NCI-H1417 (cell line): ENCODE measurements around the gene NDUFS8.

Source experiments
- DNase-seq, 3 experiments: peaks; one replicate each; lab custom pipeline; 2025; lab: John Stamatoyannopoulos, UW

NDUFS8 gene

GRCh38 chr11:68049509-68050370 lies 19.3 kb downstream of the NDUFS8 start:
- DNase-seq = no peak

- no peak for DNase-seq
Measured at GRCh38 chr11:68050371-68050841, 19.9 kb downstream of the NDUFS8 start.

- no peak for DNase-seq
Measured at GRCh38 chr11:68051191-68052136, 21.0 kb downstream of the NDUFS8 start.

GRCh38 chr11:68052137-68052873 lies 21.8 kb downstream of the NDUFS8 start:
- DNase-seq = no peak

GRCh38 chr11:68053117-68053516 lies 22.6 kb downstream of the NDUFS8 start:
- no peak for DNase-seq

GRCh38 chr11:68053981-68054812 lies 23.7 kb downstream of the NDUFS8 start:
- DNase-seq = no peak

- DNase-seq = no peak
Measured at GRCh38 chr11:68056317-68057285, 26.1 kb downstream of the NDUFS8 start.

- no peak for DNase-seq
Measured at GRCh38 chr11:68057807-68058206, 27.3 kb downstream of the NDUFS8 start.

GRCh38 chr11:68061508-68061907 lies 31.0 kb downstream of the NDUFS8 start:
- no peak for DNase-seq

GRCh38 chr11:68064926-68065325 lies 34.4 kb downstream of the NDUFS8 start:
- DNase-seq = no peak

- no peak for DNase-seq
Measured at GRCh38 chr11:68065841-68066240, 35.4 kb downstream of the NDUFS8 start.

- no peak for DNase-seq
Measured at GRCh38 chr11:68066742-68067141, 36.3 kb downstream of the NDUFS8 start.

- DNase-seq = no peak
Measured at GRCh38 chr11:68067991-68068390, 37.5 kb downstream of the NDUFS8 start.

GRCh38 chr11:68071281-68072048 lies 41.0 kb downstream of the NDUFS8 start:
- no peak for DNase-seq

- no peak for DNase-seq
Measured at GRCh38 chr11:68074584-68075352, 44.3 kb downstream of the NDUFS8 start.

- no peak for DNase-seq
Measured at GRCh38 chr11:68076371-68077042, 46.0 kb downstream of the NDUFS8 start.
